HG03432 (cell line): ENCODE measurements around the gene UQCR10.
"Not testable (repeated sequence)": the region's sequence is repeated elsewhere in the genome, so short reads cannot be mapped to it uniquely, and the experiment has no call there.

ENCODE experiments used
- ATAC-seq: cut with Tn5 transposase; IDR thresholded peaks from one replicate; pipeline ENCODE4 v1.9.1; 2021; ENCODE audit warnings: mild to moderate bottlenecking, moderate library complexity; ENCODE audit not compliant: unreplicated experiment

The UQCR10 gene

DNA sequence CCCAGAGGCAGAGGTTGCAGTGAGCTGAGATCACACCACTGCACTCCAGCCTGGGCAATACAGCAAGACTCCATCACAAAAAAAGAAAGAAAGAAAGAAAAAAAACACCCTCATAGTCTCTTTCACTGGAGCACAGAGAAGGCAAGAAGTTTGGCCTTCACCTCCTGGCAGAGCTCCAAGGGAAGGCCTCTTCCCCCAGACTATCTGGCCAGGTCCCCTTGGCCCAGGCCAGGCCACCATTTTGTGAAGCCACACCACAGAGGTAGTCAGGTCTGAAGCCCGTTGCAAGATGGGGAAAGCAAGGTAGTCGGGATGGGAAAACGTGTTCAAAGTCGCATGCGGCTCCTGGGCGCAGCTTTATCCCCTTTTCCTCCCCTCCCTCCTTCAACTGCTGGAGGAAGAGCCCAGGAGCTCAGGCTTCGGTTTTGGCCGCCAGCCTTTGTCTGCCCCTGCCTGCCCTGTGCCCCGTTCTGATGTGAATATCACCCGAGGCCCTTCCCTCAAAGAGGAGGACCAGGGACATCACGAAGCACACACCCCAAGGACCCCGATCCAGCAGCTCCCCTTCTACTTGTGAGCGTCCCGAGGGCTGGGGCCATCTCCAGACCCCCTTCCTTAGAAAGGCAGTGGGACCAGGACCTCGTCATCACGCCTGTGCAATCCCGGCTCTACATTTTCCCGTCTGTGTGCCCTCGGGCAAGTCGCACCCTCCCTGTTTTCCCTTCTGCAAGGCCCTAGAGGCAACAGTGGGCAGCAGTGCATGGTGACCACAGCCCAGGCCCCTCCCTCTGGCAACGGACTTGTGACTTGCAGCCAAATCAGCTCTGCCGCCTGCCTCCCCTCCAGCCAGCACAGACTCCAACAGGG is 29.7 kb upstream of the UQCR10 start:
- ATAC-seq = no peak

DNA sequence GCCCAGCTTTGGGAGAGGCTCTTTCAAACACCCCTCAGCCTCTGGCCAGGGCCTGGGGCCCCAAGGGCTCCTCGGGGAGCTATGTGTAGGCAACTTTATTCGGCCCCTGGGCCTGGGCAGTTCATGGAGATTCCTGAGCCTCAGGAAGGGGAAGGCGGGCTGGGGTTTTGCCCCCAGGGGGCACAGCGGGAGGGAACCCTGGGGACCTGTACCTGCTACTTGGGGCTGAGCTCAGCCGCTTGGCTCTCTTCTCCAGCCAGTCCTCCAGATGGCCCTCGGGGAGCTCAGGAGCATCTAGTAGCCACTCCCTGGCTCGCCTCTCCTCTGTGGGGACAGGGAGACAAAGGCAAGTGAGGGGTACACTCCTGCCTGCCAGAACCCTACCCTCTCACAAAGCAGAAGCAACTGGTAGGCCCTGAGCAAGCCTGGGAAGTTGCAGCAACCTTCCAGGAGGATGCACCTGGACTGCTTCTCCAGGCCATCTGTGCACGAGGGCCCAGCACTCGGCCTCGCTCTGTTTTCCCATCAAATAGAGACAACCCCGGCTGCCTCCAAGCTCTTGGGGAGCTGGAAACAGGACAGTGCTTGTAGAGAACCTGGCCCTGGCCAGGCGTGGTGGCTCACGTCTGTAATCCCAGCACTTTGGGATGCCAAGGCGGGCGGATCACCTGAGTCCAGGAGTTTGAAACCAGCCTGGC is 28.9 kb upstream of the UQCR10 start:
- no peak for ATAC-seq

DNA sequence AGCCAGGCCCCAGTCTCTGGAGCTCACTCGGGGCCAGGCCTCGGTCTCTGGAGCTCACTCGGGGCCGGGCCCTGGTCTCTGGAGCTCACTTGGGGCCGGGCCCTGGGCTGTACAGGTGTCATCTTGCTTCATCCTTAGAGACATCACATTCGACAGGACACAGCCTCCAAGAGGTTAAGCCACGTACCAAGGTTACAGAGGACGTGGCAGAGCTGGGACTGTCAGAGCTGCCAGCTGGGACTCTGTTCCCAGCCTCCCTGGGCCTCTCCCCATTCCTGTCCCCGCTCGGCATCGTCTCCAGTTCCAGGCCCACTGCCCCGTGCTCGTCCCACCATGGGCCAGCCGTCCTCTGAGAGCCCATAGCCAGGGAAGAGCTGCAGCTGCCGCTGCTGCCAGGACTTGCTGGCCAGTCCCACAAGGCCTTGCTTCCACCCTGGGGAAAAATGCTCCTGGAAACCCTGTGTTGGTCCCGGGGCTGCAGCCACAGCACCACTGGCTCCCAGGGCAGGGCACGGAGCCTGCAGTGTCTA is 27.8 kb upstream of the UQCR10 start:
- no peak for ATAC-seq

DNA sequence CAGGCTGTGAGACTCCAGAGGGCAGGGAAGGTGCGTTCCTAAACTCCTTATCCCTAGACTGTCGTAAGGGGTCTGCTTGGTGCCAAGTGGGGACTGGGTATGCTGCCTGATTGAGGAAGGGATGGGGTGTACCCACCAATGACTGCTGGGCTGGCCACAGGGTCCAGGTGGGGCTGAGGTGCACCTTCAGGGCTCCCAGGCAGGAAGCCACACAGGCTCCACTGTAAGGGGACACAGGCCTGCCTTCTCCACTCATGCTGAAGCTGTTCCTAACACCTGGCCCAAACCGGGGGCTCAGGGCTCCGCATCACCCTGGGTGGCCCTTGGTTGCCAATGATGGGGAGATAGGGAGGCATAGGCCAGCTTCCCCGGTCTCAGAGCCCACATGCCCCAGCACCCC is 27.0 kb upstream of the UQCR10 start:
- no peak for ATAC-seq

DNA sequence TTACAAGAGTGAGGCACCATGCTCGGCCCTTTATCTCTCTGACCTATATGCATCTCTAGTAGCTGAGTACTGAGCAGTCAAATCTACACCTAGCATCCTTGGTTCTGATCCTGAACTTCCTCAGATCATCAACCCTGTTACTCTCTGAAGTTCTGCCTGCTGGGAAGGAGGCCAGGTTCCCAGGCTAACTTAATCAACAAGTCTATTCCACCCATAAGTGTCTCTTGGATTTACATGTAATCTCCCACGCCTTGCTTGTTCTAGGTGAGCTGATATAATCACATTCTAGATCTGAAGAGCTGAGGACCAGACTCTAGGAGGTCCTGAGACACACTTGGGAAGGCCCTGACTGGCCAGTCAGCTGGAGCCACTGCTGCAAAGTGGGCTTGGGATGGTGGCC is 25.2 kb upstream of the UQCR10 start:
- ATAC-seq = no peak

DNA sequence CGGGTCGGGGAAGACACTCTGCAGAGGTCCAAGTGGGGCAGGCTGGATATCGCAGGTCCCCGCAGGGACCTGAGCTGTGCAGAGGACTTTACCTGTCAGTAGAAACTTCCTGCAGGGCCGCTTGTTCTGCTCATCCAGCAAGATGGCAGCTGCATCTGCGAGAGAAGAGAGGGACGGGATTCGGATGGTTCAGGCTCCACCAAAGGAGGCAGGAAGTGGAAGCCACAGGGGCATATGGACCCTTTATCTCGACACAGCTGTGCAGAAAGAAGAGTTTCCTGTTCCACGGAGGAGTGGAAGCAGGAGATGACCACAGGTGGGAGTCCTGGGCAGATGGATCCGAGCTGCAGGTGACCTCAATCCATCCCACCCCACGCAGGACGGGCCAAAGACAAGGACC is 24.8 kb upstream of the UQCR10 start:
- no peak for ATAC-seq

- no peak for ATAC-seq
Measured at GRCh38 chr22:29744902-29745301, 22.3 kb upstream of the UQCR10 start.

- no peak for ATAC-seq
Measured at GRCh38 chr22:29747832-29748231, 19.3 kb upstream of the UQCR10 start.

DNA sequence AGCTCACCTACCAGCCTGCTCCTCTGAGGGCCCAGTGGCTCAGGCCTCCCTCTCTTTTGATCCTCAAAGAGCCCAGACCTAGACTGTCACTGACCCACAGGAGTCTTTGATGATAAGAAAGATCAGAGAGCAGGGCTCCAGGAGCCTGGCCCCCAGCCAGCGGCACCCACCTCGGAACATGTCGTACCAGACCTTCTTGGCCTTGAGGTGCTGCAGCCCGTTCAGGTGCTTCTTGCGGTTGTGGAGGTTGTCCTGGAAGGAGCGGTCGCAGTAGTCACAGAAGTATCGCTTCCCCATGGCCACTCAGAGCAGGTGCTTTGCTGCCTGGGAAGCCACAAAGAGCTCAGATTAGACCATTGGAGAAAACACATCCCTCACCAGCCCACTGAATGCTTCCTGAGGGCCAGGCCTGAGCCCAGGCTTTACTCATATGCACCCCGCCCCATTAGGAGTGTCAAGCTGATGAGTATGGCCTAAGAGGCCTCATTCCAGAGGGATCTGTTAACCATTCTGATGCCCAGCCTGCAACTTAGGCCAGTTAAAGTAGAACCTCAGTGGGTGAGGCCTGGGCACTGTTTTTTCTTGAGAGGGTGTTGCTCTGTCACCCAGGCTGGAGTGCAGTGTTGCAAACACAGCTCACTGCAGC is 18.8 kb upstream of the UQCR10 start:
- ATAC-seq = no peak

DNA sequence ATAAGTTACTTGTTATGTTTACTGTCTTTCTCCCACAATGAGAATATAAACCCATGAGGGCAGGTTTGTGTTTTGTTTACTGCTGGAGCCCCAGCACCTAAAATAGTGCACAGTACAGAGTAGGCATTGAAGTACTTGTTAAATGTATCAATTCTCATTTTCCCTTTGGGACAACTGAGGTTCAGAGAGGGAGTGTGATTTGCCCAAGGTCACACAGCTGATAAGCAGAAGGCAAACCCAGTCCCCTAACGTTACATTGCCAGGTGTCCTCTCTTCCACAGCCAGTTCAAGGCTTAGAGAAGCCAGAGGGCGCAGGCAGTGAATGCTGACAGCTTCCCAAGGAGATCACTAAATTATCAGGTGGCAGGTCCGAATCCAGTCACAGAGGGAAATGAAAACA is 17.1 kb upstream of the UQCR10 start:
- ATAC-seq = no peak

DNA sequence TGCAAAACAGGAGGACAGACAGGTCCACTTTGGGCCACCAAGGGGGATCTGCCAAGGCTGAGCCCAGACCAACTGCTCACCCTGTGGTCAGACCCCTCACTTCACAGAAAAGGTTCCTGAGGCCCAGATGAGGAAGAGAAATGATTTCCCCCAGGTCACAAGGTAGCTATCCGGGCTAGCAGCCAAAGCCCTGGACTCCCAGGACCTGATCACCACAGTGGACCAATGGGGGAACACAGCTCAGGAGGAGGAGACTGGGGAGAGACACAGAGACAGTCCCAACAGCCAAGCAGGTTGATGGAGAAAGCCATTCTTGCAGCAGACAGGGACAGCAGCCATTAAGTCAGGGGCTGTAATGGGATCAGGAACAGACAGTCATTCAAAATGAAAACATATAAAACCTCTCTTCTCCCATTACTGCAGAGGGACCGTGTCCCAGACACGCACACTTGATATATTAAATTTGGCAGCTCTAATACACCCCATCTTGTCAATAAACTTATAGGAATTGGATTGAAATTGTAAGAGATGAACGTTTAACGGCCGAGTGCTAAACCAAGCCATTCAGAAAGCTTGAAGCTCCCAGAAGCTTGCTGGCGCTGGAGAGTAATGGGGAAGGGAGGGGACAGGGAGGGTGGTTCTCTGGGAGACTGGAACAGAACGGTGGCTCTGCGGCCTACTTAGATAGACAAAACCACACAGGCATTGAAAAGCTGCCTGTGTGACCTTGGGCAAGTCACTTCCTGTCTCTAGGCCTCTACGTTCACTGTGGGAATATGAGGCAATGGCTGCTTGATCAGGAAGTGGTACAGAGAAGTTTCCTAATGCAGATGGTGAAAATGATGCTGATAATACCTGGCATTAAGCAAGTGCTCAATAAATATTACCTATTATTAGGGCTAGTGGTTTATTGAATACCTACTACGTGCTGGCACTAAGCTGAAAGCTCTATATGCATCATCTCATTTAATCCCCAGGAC is 16.3 kb upstream of the UQCR10 start:
- ATAC-seq = no peak

DNA sequence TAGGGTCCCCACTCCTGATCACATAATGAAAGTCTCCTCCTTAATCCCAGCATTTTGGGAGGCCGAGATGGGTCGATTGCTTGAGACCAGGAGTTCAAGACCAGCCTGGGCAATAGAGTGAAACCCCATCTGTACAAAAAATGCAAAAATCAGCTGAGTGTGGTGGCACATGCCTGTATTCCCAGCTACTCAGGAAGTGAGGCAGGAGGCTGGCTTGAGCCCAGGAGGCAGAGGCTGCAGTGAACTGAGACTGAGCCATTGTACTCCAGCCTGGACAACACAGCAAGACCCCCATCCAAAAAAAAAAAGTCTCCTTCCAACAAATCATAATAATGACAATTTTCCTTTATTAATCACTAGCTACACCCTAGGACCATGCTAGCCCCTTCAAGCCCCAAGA is 15.5 kb upstream of the UQCR10 start:
- ATAC-seq = no peak

- ATAC-seq = no peak
Measured at GRCh38 chr22:29753808-29754657, 13.1 kb upstream of the UQCR10 start.

DNA sequence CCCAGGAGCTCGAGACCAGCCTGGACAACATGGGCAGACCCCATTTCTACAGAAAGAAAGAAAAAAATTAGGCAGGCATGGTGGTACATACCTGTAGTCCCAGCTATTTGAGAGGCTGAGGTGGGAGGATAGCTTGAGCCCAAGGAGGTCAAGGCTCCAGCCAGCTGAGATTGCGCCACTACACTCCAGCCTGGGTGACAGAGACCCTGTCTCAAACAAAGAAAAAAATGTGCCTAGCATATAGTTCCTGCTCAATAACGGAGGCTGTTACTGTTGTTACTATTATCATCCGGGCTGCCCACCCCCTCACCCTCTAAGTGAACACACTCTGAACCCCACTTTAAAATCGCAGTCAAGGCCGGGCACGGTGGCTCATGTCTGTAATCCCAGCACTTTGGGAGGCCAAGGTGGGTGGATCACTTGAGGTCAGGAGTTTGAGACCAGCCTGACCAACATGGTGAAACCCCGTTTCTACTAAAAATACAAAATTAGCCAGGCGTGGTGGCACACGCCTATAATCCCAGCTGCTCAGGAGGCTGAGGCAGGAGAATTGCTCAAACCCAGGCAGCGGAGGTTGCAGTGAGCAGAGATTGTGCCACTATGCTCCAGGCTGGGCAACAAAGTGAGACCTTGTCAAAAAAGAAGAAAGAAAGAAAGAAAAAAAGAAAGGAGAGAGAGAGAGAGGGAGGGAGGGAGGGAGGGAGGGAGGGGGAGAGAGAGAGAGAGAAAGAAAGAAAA is 12.3 kb upstream of the UQCR10 start:
- not testable (repeated sequence) for ATAC-seq

DNA sequence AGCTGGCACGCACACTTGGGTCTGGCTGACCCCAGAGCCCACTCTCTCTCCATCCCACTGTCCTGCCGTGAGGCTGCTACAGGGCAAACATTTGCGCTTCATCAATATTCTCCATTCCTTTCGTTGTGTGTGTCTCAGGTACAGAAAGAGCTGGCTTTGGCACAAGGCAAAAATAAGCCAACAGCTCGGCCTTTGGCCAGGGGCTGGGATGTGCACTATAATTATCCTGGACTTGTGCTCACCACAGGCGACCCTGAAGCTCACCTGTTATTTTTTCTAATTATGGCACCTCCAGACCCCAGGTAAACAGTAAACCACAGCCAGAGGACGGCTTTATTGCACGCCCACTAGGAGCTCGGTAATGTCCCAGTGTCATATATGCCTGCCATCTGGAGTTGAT is 11.3 kb upstream of the UQCR10 start:
- no peak for ATAC-seq

DNA sequence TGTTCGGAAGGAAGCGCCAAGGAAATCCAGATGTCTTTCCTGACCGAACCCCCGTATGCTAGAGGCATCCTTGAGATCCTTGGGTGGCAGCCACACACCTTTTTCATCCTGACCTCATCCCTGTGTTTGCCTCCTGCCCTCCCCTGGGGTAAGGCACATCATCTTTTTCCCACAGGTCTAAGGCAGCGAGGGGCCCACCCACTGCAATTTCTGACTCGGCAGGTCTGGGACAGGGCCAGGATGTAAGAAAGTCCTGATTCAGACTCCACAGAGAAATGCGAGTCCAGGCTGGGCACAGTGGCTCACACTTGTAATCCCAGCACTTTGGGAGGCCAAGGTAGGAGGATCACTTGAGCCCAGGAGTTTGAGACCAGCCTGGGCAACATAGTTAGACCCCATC is 10.8 kb upstream of the UQCR10 start:
- no peak for ATAC-seq

DNA sequence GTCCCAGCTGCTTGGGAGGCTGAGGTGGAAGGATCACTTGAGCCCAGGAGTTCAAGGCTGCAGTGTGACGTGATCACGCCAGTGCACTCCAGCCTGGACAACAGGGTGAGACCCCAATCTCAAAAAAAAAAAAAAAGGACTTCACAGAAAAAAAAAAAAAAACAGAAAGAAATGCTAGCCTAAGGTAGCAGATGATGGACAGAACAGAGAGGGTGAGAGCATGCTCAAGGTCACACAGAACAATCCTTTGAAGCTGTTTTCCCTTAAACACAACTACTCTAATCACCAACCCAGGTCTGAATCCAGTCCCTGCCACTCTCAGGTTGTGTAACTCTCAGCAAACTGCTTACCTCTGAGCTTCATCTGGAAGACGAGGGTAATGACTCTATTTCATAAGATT is 10.1 kb upstream of the UQCR10 start:
- no peak for ATAC-seq

- no peak for ATAC-seq
Measured at GRCh38 chr22:29758068-29758622, 9.0 kb upstream of the UQCR10 start.

DNA sequence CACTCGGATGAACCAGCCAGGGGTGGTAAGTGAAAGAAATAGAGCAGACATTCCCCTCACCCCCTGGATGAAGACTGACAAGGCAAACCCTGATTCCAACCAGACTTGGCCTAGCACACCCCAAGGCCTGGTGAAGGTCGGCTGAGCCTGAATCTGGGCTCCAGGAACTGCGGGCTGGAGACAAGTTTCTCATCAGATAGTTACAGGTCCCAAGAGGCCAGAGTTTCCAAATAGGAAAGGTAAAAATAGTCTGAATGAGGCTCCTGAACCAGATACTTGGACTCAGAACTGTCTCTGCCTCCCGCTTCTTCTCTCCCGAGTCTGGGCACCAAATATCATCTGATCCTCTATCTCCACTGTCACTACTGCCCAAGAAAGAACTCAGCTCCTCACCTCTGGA is 8.2 kb upstream of the UQCR10 start:
- ATAC-seq = no peak
